Measurements from ENCODE around the gene CIB2.

CIB2 gene

GRCh38 chr15:78139578-78139977 lies 8.3 kb upstream of the CIB2 start:
- no peak overlapping the region for H3K4me3 ChIP-seq (ENCODE audit: low read depth, low read length)
- no peak overlapping the region for H3K27ac ChIP-seq (ENCODE audit: extremely low read depth, low read depth, low read length)
- POLR2A ChIA-PET: interaction anchor here (1.8 kb wide), 1 partner anchor 10 kb away, joined by 9 read pairs; the partner anchor contains the start of gene IDH3A
- no peak for TF ChIP-seq ZNF404 (tag by site-specific recombination; IDR thresholded peaks at IDR 0.05)
- no peak for TF ChIP-seq ZNF548 (tag by site-specific recombination; IDR thresholded peaks at IDR 0.05)
- no peaks in the 10 kb centered on the region for H3K9me3 ChIP-seq (ENCODE audit: control insufficient read depth, insufficient read depth, low read depth, low read length)
- no peaks in the 10 kb centered on the region for H3K36me3 ChIP-seq (ENCODE audit: control insufficient read depth in 2 of 2, insufficient read depth in 1 of 2, low read length in 2 of 2)
- CTCF ChIA-PET: interaction anchor here (0.5 to 1.7 kb wide), 7 partner anchors 10 to 225 kb away, joined by 3 to 6 read pairs (median 3); partner anchors contain the start of gene IDH3A
- H3K4me1 ChIP-seq (ENCODE audit: control insufficient read depth, insufficient read depth, low read length): no peaks in the 10 kb centered on the region

GRCh38 chr15:78133801-78134200 lies 2.6 kb upstream of the CIB2 start:
- no peaks in the 10 kb centered on the region for H3K9me3 ChIP-seq (ENCODE audit: control insufficient read depth, insufficient read depth, low read depth, low read length)
- no peaks in the 10 kb centered on the region for H3K36me3 ChIP-seq (ENCODE audit: control insufficient read depth in 2 of 2, insufficient read depth in 1 of 2, low read length in 2 of 2)
- ChIA-PET CTCF (interaction anchor here (1.0 to 3.4 kb wide), 3 partner anchors 22 to 106 kb away, joined by 3 to 28 read pairs (median 5); no protein-coding TSS in a partner anchor), POLR2A (interaction anchor here (0.7 kb wide), 1 partner anchor 14 kb away, joined by 4 read pairs; no protein-coding TSS in a partner anchor)
- no peak for TF ChIP-seq ZNF843 (tag by site-specific recombination; IDR thresholded peaks at IDR 0.05)
- TF ChIP-seq ZSCAN16 (tag by site-specific recombination; IDR thresholded peaks at IDR 0.05): no peak
- TF ChIP-seq ZFP69B (tag by site-specific recombination; IDR thresholded peaks at IDR 0.05): no peak
- no peak for TF ChIP-seq ZFP41 (tag by site-specific recombination; IDR thresholded peaks at IDR 0.05; ENCODE audit: borderline replicate concordance)
- TF ChIP-seq ZNF19 (tag by site-specific recombination; IDR thresholded peaks at IDR 0.05; ENCODE audit: low read depth): no peak
- no peak for TF ChIP-seq SCRT1 (tag by site-specific recombination; IDR thresholded peaks at IDR 0.05; ENCODE audit: borderline replicate concordance)
- TF ChIP-seq ZNF280C (tag by site-specific recombination; IDR thresholded peaks at IDR 0.05): no peak
- no peak for TF ChIP-seq ZBTB7A (tag by site-specific recombination; IDR thresholded peaks at IDR 0.05; ENCODE audit: low read depth)
- no peak for TF ChIP-seq PRDM10 (tag by site-specific recombination; IDR thresholded peaks at IDR 0.05)
- no peak for TF ChIP-seq ZNF146 (tag by site-specific recombination; IDR thresholded peaks at IDR 0.05)
- no peak for TF ChIP-seq ZNF37A (tag by site-specific recombination; IDR thresholded peaks at IDR 0.05)
- no peak for TF ChIP-seq GLIS2 (tag by site-specific recombination; IDR thresholded peaks at IDR 0.05)
- no peak for TF ChIP-seq ZNF211 (tag by site-specific recombination; IDR thresholded peaks at IDR 0.05; ENCODE audit: low read depth)
- H3K4me1 ChIP-seq (ENCODE audit: control insufficient read depth, insufficient read depth, low read length): peaks cover 2% of the 10 kb centered on the region; the same call in 1 of the 2 replicates
- H3K4me3 ChIP-seq (ENCODE audit: low read depth, low read length): no peak overlapping the region
- H3K27ac ChIP-seq (ENCODE audit: extremely low read depth, low read depth, low read length): no peak overlapping the region
